NCI-H82 treated with DMSO at 0.1 percent for 48 hours (cell line): ENCODE measurements around the gene ELK3.

Experiments
- DNase-seq: peaks from one replicate; lab custom pipeline; 2025; ENCODE audit not compliant: unreplicated experiment; lab: John Stamatoyannopoulos, UW

Gene ELK3

DNA sequence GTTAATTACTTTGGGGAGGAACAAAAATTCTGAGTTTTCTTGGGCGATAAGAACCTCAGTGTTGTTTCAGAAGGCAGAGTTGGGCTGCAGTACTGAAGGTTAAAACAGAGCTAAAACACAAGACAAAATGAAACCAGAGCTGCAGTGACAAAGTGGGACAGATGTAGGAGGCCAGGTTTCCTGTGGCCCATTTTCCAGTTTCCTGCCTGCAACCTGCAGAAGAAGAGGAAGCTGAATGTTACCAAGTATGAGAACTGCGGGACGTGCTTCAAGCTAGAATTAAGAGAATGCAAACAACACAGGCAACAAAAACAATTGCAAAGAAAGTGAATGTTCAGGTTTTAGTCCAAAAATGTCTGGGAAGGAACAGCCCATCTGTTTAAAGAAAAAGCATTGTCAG lies 17.8 kb downstream of the ELK3 start:
- no peak for DNase-seq

DNA sequence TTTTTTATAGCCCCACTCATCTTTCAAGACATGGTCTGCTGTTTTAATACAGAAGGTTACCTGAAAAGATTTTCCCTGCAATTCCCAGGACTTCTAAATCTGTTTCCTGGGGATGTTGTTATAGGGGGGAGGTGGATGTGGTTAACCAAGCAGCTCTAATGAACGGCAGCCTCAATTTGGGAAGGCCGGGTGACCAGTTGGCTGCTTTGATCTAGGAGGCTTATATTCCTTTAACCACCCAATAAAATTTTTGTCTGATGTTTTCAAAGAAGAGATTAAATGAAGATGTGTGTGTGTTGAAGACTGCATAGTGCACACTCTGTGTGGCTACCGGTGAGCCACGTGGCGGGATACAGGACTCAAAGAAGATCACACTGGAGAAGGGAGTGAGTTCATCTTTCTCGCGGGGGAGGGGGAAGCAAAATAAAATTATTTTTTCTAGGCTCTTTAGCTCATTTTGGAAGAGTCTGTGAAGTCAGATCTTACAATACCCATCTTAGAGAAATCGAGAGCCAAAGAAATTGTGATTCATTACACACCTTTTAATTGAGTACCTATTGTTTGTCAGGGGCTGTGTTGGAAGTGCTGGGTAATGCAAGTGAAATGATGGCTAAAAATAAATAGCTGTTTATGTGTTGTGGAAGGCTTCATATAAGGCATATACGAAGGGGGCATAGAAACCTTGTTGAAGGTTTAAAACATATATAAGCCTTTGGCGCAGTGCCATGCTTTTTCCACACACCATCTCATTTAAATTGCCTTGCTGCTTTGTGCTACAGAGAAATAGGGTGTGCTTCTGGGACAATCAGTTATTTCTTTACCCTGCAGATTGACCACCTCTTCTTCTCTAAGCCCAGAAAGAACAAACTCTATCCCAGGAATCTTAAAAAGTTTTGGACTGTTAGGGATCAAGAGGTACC lies 18.5 kb downstream of the ELK3 start:
- no peak for DNase-seq

GRCh38 chr12:96213869-96214268 lies 19.7 kb downstream of the ELK3 start:
- DNase-seq, result no peak

DNA sequence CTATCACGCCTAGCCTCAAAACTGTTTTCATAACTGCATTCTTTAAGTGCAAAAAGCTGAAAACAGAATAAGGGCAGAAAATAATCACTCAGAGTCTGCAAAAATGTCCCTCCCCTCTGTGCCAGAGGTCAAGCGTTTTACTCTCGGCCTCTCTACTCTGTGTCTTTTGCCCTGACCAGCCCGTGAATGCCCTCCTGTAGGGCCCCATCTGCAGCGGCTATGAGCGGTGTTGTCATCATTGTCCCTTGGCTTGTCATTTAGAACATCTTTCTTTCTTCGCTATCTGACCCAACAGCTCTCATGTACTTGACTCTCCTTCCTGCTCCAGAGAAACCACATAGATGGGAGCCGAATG lies 21.7 kb downstream of the ELK3 start:
- DNase-seq, result no peak

GRCh38 chr12:96218989-96219678 lies 25.0 kb downstream of the ELK3 start:
- DNase-seq, result no peak

GRCh38 chr12:96219700-96220206 lies 25.6 kb downstream of the ELK3 start:
- peak; percentile 59 for DNase-seq

DNA sequence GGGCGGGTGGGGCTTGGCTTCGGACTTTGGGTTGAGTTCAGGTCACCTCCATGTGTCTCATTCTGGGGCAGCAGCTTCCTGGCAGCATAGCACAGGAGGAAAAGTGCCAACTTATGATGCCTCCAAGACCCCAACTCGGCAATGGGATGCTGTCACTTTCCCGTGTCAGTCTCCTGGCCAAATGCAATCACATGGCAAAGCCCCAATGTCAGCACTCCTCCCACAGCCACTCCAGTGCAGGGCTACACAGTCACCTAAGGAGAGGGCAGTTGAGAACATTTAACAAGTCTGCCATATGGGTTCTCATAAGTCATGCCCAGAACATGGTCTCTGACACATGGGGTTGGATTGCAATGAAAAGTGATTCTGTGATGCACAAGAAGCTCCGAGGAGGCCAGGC lies 26.7 kb downstream of the ELK3 start:
- DNase-seq, result no peak

DNA sequence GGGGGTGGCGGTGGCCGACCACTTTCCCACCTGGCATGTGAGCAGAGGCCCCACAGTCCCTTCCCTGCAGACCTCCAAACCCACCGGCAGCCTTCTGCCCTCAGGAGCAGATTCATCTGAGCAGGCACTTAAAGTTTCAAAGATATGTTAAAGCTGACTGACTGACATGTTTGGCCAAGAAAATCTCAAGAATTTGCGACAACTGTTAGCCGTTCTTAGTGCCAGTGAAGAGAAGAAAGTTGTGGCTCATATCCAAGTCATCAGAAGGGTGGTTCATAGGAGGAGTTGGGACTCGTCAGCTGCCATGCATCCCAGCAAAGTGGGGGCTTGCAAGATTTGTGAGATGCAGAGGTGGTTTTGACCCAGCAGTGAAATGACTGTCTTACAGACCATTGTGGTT lies 27.2 kb downstream of the ELK3 start:
- no peak for DNase-seq

GRCh38 chr12:96223411-96224218 lies 29.4 kb downstream of the ELK3 start:
- no peak for DNase-seq

- no peak for DNase-seq
Observed at GRCh38 chr12:96224219-96224615, 30.0 kb downstream of the ELK3 start.

DNA sequence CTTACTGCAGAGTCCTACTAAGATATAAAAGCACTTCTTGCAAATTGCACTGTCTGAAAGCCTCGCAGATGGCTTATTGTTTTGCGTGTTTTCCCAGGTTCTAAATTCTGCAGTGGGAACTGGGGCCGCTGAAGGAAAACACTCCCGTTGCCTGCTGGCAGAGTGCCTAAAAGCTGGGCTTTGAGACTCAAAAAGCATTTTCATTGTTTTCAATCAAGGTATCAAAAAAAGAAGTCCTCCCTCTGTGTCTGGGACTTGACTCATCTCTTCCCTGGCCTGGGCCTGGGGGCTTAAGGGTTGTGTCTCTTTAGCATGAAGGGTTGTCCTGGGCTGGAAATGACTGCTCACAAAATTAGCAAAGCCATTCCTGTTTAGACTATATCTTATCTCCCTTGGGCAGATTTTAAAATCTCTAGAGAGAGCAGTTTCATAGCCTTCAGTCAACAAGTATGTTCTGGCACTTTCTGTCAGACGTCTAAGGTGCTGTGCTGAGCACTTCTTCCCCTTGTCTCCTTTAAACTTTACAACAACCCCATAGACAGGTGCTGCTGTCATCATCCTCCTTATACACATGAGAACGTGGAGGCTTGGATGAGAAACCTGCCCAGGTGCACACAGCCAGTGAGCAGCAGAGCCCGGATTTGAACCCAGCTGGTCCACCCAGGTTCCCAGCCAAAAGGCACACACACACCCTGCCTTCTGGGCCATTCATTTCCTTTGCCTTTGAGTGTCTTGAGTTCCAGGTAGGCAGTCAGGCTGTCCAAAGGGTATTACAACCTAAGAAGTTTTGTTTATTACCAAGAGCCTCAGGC lies 31.1 kb downstream of the ELK3 start:
- no peak for DNase-seq

DNA sequence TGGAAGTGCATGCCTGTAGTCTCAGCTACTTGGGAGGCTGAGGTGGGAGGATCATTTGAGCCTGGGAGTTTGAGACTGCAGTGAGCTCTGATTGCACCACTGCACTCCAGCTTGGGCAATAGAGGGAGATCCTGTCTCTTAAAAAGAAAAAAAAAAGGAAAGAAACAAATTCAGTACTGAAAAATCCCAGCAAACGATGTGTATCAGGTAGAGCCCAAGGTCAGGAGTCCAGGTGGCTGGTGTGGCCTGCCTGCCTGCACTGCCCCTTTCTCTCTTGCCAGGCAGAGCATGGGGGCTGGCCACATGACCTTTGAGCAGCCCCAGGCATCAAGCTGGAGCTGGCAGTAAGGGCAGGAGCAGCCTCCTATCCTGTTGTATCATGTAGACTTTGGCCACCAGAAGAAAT lies 31.8 kb downstream of the ELK3 start:
- DNase-seq, result no peak

GRCh38 chr12:96226401-96226800 lies 32.2 kb downstream of the ELK3 start:
- no peak for DNase-seq

- no peak for DNase-seq
Observed at GRCh38 chr12:96226801-96227348, 32.7 kb downstream of the ELK3 start.

DNA sequence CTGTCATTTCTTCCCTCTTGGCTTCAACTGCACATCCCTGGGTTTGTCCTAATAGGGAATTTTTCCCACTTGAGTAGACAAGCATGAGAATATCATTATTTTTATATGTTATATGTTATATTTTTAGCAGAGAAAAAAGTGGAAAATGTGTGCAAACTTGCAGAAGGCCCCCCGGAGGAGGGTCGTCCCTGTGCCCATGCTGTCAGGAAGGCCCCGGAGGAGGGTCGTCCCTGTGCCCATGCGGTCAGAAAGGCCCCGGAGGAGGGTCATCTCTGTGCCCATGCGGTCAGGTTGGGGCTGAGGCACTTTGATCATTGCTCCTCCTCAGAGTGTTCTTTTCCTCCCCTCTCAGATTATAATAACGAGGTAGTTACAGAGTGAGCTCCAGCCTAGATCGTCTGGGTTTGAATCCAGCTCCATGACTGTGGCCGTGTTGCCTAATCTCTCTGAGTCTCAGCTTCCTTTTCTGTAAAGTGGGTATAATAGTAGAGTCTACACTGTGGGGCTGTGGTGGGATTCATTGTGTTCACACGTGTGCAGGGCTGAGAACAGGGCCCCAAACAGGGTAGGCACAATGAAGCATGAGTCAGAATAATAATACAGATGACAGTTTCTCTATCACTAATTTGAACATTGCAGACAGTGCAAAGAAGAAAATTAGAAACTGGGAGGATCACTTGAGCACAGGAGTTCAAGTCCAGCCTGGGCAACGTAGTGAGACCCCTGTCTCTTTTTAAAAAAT lies 33.4 kb downstream of the ELK3 start:
- no peak for DNase-seq

- no peak for DNase-seq
Observed at GRCh38 chr12:96228566-96229248, 34.5 kb downstream of the ELK3 start.

DNA sequence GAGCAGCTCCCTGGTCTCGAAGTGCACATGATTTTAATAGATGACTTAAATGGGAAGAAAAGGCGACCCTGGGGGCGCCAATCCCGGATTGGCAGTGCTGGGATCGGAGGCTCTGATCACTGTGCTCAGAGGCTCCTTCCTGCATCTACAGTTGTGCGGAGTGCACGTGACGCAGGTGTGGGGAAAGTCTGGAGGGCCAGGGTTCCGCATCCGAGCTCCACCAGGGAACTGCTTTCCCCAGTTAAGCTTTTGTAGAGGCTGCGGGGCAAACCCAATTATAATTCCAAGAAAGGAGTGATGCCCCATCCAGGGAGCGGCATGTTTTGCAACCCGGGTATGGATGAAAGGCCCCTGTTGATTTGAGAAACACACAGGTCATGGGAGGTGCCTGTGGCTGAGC lies 36.5 kb downstream of the ELK3 start:
- DNase-seq, result no peak

DNA sequence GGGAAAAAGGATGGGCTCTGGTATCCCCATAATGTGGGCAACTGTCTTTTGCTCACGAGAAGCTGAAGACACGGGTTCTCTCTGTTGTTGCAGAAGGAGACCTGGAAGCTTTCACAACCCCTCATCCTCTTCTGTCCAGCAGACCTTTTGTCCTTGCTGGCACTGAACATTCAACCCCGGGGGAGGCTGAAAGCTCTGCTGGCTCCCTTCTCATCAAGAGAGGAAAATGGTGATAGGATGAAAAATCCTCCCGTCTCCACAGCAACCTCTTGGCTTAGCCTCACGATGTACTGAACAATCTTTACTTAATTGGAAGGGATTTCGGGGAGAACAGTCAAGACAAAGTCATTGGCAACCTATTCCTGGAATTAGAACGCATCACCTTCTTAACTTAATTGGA lies 39.0 kb downstream of the ELK3 start:
- no peak for DNase-seq

- DNase-seq, result no peak
Observed at GRCh38 chr12:96233939-96234461, 39.8 kb downstream of the ELK3 start.
